NT2/D1 (cell line): ENCODE measurements around the gene IFNLR1.
A peak's percentile ranks its signal among the peaks of the same experiment; 100 is the strongest.

ENCODE experiments used
- DNase-seq: peaks from one replicate; pipeline ENCODE4 v3.0.0-alpha.2; 2011; ENCODE audit warnings: low read depth, low spot score
- H3K27me3 ChIP-seq: 2 replicates; pipeline ENCODE4 v1.6.0; 2011; ENCODE audit warnings: mild to moderate bottlenecking; ENCODE audit not compliant: insufficient read length, insufficient read depth
- H3K36me3 ChIP-seq: 2 replicates; pipeline ENCODE4 v1.6.1; 2011; ENCODE audit warnings: mild to moderate bottlenecking, low read length, mixed read lengths; ENCODE audit not compliant: insufficient read depth, insufficient read length
- H3K4me1 ChIP-seq: 2 replicates; pipeline ENCODE4 v1.5.1; 2011; ENCODE audit not compliant: insufficient read depth, insufficient read length
- H3K4me3 ChIP-seq: 2 replicates; pipeline ENCODE4 v1.5.1; 2011; ENCODE audit warnings: low read depth; ENCODE audit not compliant: insufficient read length
- H3K9ac ChIP-seq: 2 replicates; pipeline ENCODE4 v1.6.0; 2011; ENCODE audit warnings: low read depth; ENCODE audit not compliant: insufficient read length
- H3K9me3 ChIP-seq: 2 replicates; pipeline ENCODE4 v1.5.1; 2011; ENCODE audit warnings: mild to moderate bottlenecking, low read length; ENCODE audit not compliant: insufficient read depth
- SUZ12 ChIP-seq: IDR thresholded peaks from 2 replicates; pipeline ENCODE4 v1.6.1; 2011; ENCODE audit not compliant: insufficient read length, insufficient read depth; ENCODE audit errors: extremely low read depth
- YY1 ChIP-seq: IDR thresholded peaks from 2 replicates; pipeline ENCODE4 v1.6.1; 2011; ENCODE audit not compliant: insufficient read length, insufficient read depth
- ZNF274 ChIP-seq: IDR thresholded peaks from 2 replicates; pipeline ENCODE4 v1.6.1; 2011; ENCODE audit warnings: mild to moderate bottlenecking, low read depth, low read length

Gene IFNLR1

DNA sequence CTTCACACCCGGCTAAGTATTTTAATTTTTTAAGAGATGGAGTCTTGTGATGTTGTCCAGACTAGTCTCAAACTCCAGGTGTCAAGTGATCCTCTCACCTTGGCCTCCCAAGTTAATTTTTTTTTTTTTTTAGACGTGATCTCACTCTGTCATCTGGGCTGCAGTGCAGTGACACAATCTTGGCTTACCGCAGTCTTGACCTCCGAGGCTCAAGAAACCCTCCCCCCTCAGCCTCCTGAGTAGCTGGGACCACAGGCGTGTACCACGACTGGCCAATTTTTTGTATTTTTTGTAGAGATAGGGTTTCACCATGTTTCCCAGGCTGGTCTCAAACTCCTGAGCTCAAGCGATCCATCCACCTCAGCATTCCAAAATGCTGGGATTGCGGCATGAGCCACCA, 11.7 kb upstream of the IFNLR1 start:
- Histone ChIP-seq H3K4me1 (peaks cover 5% of the 10 kb centered on the region), H3K9ac (no peak overlapping the region), H3K36me3 (no peaks in the 10 kb centered on the region)

DNA sequence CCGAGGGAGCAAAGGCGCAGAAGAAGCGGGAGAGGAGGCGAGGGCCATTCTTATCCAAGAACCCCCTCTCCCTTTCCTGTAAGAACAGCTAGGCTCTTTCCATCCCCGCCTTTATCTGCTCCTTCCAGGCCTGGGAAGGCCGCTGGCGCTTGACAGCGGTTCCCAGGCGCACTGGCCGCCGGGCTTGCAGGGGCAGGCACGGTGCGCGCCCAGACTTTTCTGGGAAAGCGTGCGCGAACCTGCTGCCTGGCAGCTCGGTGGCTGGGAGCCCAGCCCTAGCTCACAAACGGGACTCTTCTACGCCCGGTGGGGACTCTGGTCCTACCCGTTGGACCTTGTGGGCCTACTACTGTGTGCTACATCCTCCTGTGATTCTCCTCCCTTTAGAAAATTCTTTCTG, 8.8 kb upstream of the IFNLR1 start:
- Histone ChIP-seq H3K27me3 (no peaks in the 10 kb centered on the region), H3K9me3 (no peaks in the 10 kb centered on the region), H3K4me1 (no peaks in the 10 kb centered on the region), H3K9ac (no peak overlapping the region), H3K4me3 (no peak overlapping the region), H3K36me3 (no peaks in the 10 kb centered on the region)
- TF ChIP-seq ZNF274 (no peak), SUZ12 (no peak), YY1 (no peak)
- no peak for DNase-seq

More for the DNA sequence above, 11.7 kb upstream of the IFNLR1 start:
- H3K27me3 ChIP-seq: no peaks in the 10 kb centered on the region
- no peaks in the 10 kb centered on the region for H3K9me3 ChIP-seq
- no peak for TF ChIP-seq SUZ12
- TF ChIP-seq YY1: no peak
- no peak for TF ChIP-seq ZNF274
- no peak overlapping the region for H3K4me3 ChIP-seq
- DNase-seq: no peak

DNA sequence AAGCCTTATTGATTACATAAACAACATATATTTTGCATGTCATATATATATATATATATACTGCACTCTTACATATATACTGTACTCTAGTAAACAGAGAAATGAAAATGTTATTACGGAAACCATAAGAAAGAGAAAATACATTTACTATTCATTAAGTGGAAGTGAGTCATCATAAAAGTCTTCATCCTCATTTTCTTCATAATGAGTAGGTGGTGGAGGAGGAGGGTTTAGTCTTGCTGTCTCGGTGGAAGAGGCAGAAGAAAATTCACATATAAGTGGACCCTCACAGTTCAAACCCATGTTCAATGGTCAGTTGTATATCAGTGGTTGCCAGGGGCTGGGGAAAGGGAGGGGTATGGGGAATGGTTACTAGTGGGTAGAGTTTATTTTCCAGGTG, 8.0 kb upstream of the IFNLR1 start:
- no peaks in the 10 kb centered on the region for H3K4me1 ChIP-seq
- H3K9me3 ChIP-seq: no peaks in the 10 kb centered on the region
- H3K9ac ChIP-seq: no peak overlapping the region
- H3K36me3 ChIP-seq: no peaks in the 10 kb centered on the region
- no peak for DNase-seq
- no peaks in the 10 kb centered on the region for H3K27me3 ChIP-seq
- H3K4me3 ChIP-seq: no peak overlapping the region
- TF ChIP-seq SUZ12 (no peak), YY1 (no peak), ZNF274 (no peak)

DNA sequence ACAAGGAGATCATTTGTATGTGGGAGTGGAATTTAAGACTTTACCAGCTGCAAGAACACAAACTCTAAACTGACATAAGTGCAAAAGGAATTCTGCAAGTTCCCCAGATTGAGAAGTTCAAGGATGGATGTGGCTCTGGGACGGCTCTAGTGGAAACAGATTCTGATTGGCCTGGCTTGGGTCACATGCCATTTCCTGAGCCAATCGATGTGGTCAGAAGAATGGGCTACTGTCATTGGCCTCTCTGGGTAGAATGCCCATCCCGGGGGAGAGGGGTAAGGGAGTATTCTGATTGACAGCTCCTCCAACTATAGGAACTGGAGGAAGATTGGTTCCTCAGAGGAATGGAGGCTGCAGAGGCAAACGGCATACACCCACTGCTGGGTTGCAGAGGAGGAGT, 6.0 kb upstream of the IFNLR1 start:
- no peak for TF ChIP-seq ZNF274
- no peak for TF ChIP-seq YY1
- no peak for TF ChIP-seq SUZ12
- DNase-seq: no peak

DNA sequence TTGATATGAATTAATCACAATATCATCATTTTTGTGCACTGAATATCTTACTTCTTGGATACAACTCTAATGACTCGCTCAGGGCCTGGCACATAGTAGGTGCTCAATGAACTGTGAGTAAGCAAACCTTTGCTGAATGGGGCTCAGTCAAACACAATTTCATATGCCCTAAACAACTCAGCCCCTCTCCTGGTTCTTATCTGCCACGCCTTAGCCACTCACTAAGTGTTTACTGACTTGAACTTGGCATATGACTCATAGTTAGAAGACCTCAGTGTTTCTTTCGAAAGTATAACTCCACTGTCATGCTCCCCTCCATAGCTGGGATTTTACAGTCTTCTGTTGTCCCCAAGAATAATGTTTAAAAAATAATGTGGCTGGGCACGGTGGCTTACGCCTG, 4.8 kb upstream of the IFNLR1 start:
- Histone ChIP-seq H3K27me3 (peaks cover 2% of the 10 kb centered on the region), H3K9me3 (no peaks in the 10 kb centered on the region), H3K4me3 (no peak overlapping the region), H3K36me3 (no peaks in the 10 kb centered on the region), H3K9ac (no peak overlapping the region), H3K4me1 (peaks cover 3% of the 10 kb centered on the region)
- DNase-seq: no peak
- TF ChIP-seq SUZ12 (no peak), YY1 (no peak), ZNF274 (no peak)

More for the DNA sequence above, 6.0 kb upstream of the IFNLR1 start:
- H3K4me3 ChIP-seq: no peak overlapping the region
- peaks cover 2% of the 10 kb centered on the region for H3K27me3 ChIP-seq
- H3K9ac ChIP-seq: no peak overlapping the region
- no peaks in the 10 kb centered on the region for H3K36me3 ChIP-seq
- H3K9me3 ChIP-seq: no peaks in the 10 kb centered on the region
- no peaks in the 10 kb centered on the region for H3K4me1 ChIP-seq

DNA sequence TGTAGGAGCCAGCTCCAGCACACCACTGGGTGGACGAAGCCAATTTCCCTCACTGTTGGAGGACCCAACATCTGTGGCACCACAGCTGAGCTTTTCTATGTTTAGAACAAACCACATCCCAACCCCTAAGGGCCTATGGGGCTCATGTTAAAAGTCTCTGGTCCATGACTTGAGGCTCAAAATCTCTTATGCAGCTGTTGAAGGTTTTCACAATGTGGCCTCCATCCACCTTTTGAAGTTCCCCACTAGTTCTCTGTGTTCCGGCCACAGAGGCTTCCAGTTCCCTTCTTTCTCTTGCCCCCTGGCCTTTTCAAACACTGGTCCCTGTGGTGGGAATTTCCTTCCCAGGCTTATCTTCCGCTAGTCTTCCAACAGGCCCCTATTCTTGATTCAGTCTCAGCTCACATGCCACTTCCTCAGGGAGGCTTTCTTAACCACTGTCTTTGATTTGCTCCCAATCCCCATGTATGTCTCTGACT, 3.9 kb upstream of the IFNLR1 start:
- H3K9ac ChIP-seq: no peak overlapping the region
- H3K4me1 ChIP-seq: peaks cover 4% of the 10 kb centered on the region
- H3K27me3 ChIP-seq: peaks cover 2% of the 10 kb centered on the region
- H3K9me3 ChIP-seq: no peaks in the 10 kb centered on the region
- TF ChIP-seq YY1: no peak
- no peak for TF ChIP-seq ZNF274
- no peak for TF ChIP-seq SUZ12
- DNase-seq: no peak
- no peak overlapping the region for H3K4me3 ChIP-seq
- H3K36me3 ChIP-seq: no peaks in the 10 kb centered on the region

DNA sequence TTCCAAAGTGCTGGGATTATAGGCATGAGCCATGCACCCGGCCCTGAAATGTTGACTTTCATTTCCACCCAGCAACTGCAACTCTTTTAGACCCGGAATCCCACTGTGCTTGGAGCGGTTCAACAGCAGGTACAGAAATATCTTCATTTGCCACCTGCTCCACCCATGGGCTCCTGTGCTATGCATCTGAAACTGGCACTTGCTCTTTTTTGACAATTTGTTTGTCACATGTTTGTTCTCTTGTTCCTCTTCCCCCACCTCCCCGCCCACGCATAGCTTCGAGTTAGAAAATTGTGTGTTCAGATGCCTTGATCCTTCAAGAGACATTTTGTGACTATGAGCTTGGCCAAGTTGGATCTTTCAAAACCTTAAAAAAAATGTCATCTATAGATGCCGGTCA, 2.4 kb upstream of the IFNLR1 start:
- no peak overlapping the region for H3K4me3 ChIP-seq

DNA sequence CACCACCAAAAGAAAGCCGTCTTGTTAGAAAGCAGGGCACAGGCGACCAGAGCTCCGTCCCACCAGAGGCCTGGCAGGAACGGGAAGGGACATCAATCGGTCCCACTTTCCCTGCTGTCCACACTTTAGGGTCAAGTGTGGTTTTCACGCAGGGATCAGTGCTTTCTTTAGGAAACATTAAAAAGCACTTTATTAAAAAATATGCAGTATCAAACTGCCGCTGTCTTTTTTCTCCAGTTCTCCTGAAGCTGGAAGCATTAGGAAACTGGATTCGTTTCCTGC, 437 bp downstream of the IFNLR1 start:
- Histone ChIP-seq H3K36me3 (no peaks in the 10 kb centered on the region), H3K9me3 (no peaks in the 10 kb centered on the region), H3K9ac (peak overlapping the region; percentile 80), H3K4me1 (peaks cover 12% of the 10 kb centered on the region), H3K27me3 (peaks cover 2% of the 10 kb centered on the region), H3K4me3 (peak overlapping the region; percentile 50)
- DNase-seq: no peak
- TF ChIP-seq ZNF274 (no peak), YY1 (no peak), SUZ12 (no peak)

More for the DNA sequence above, 2.4 kb upstream of the IFNLR1 start:
- Histone ChIP-seq H3K36me3 (no peaks in the 10 kb centered on the region), H3K9ac (no peak overlapping the region), H3K4me1 (peaks cover 12% of the 10 kb centered on the region), H3K9me3 (no peaks in the 10 kb centered on the region), H3K27me3 (peaks cover 2% of the 10 kb centered on the region)
- TF ChIP-seq YY1: no peak
- no peak for DNase-seq
